OCI-LY1 (cell line): ENCODE data around the gene GNG10.

ENCODE experiments used
- H2AFZ ChIP-seq: fragments of 200-600 bp; sonication (generic), shearing (Covaris generic); 2 replicates; pipeline ENCODE4 v1.6.0; 2014; ENCODE audit warnings: antibody characterized with exemption, mild to moderate bottlenecking, low read length
- H3F3A ChIP-seq: fragments of 200-600 bp; sonication (generic), shearing (Covaris generic); 2 replicates; pipeline ENCODE4 v1.6.0; 2014; ENCODE audit warnings: mild to moderate bottlenecking, antibody characterized with exemption, low read length, moderate library complexity; ENCODE audit not compliant: insufficient read depth
- H3K27ac ChIP-seq: fragments of 200-600 bp; sonication (generic); 2 replicates; pipeline ENCODE4 v1.5.1; 2014; ENCODE audit warnings: low read length, mixed run types, mild to moderate bottlenecking, low read depth; ENCODE audit not compliant: poor library complexity, severe bottlenecking
- H3K27me3 ChIP-seq: fragments of 200-600 bp; sonication (generic); 2 replicates; pipeline ENCODE4 v1.6.0; 2014; ENCODE audit warnings: antibody characterized with exemption, mild to moderate bottlenecking, low read length, moderate library complexity; ENCODE audit not compliant: insufficient read depth
- H3K36me3 ChIP-seq: fragments of 200-600 bp; sonication (generic); 2 replicates; pipeline ENCODE4 v1.6.1; 2014; ENCODE audit warnings: mild to moderate bottlenecking, antibody characterized with exemption, low read length, moderate library complexity, mixed read lengths; ENCODE audit not compliant: insufficient read depth
- H3K4me1 ChIP-seq: fragments of 200-600 bp; sonication (generic); 2 replicates; pipeline ENCODE4 v1.5.1; 2014; ENCODE audit warnings: mild to moderate bottlenecking, low read length, moderate library complexity; ENCODE audit not compliant: insufficient read depth, severe bottlenecking
- H3K4me2 ChIP-seq: fragments of 200-600 bp; sonication (generic), shearing (Covaris generic); 2 replicates; pipeline ENCODE4 v1.6.1; 2014; ENCODE audit warnings: low read length
- H3K4me3 ChIP-seq: fragments of 200-600 bp; sonication (generic); 2 replicates; pipeline ENCODE4 v1.5.1; 2014; ENCODE audit warnings: low read length, low read depth, mild to moderate bottlenecking, mixed read lengths; ENCODE audit not compliant: poor library complexity, severe bottlenecking
- H3K79me2 ChIP-seq: fragments of 200-600 bp; shearing (Covaris generic); 2 replicates; pipeline ENCODE4 v1.6.1; 2016; ENCODE audit warnings: mixed run types, low read length, mixed read lengths; ENCODE audit not compliant: insufficient read depth
- H3K9ac ChIP-seq: fragments of 200-600 bp; sonication (generic), shearing (Covaris generic); 2 replicates; pipeline ENCODE4 v1.6.1; 2014; ENCODE audit warnings: mild to moderate bottlenecking, low read length, mixed read lengths
- H3K9me2 ChIP-seq: fragments of 200-600 bp; sonication (generic), shearing (Covaris generic); 2 replicates; pipeline ENCODE4 v1.6.1; 2014; ENCODE audit warnings: low read depth, mild to moderate bottlenecking, low read length, mixed read lengths
- H3K9me3 ChIP-seq: fragments of 200-600 bp; shearing (Covaris generic); 2 replicates; pipeline ENCODE4 v1.6.1; 2014; ENCODE audit warnings: low read length, mixed read lengths
- H4K20me1 ChIP-seq: fragments of 200-600 bp; sonication (generic), shearing (Covaris generic); 2 replicates; pipeline ENCODE4 v1.6.0; 2016; ENCODE audit warnings: mild to moderate bottlenecking, low read length; ENCODE audit not compliant: insufficient read depth
- CTCF ChIP-seq: fragments of 200-600 bp; sonication (generic), shearing (Covaris generic); IDR thresholded peaks from 2 replicates; pipeline ENCODE4 v1.5.1; 2017; ENCODE audit warnings: mild to moderate bottlenecking, antibody characterized with exemption, low read length, moderate library complexity, mixed read lengths
- EZH2 ChIP-seq: fragments of 200-600 bp; sonication (generic), shearing (Covaris generic); IDR thresholded peaks from 2 replicates; pipeline ENCODE4 v1.8.0; 2017; ENCODE audit warnings: borderline replicate concordance, mixed run types, mild to moderate bottlenecking, antibody characterized with exemption, low read length, moderate library complexity, mixed read lengths

GNG10 gene

GRCh38 chr9:111631214-111631971 is 30.0 kb upstream of the GNG10 start, which contains the start of gene DNAJC25:
Gene DNAJC25 (plus strand): TSS chr9:111631334. CDS start chr9:111631408, 74 bp downstream.
- Histone ChIP-seq H2AFZ (peak within 1 kb of the TSS; percentile 97), H3K79me2 (peaks cover 48% of the 10 kb centered on the region), H4K20me1 (no peaks in the 10 kb centered on the region), H3K9me3 (no peaks in the 10 kb centered on the region), H3K4me3 (peak within 1 kb of the TSS; percentile 90), H3K27me3 (no peaks in the 10 kb centered on the region), H3K36me3 (no peaks in the 10 kb centered on the region), H3K4me2 (peak within 1 kb of the TSS; percentile 92), H3F3A (no peaks in the 10 kb centered on the region), H3K27ac (peak within 1 kb of the TSS; percentile 37), H3K9me2 (no peaks in the 10 kb centered on the region), H3K9ac (peak within 1 kb of the TSS; percentile 89), H3K4me1 (peaks cover 29% of the 10 kb centered on the region)
- no peak for TF ChIP-seq EZH2

DNA sequence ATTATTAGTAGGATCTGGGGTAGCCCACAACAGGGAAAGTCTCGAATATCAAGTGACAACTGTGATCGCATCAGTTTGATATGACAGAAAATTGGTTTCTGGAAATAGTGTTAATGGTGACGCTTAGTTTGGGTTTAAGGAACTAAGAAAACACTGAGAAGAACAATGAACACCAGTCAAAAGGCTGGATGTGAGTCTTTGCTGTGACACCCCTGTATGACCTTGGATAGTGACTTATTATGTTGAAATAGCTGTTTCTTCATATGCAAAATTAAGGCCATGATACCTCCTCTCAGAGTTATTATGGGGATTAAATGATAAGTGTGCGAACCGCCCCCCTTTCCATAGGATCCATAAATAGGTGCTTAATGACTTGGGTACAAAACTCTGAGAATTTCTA is 29.3 kb upstream of the GNG10 start:
- peak overlapping the region; percentile 37 for H3K27ac ChIP-seq
- H3K27me3 ChIP-seq, result no peaks in the 10 kb centered on the region
- H4K20me1 ChIP-seq, result no peaks in the 10 kb centered on the region
- no peak for TF ChIP-seq EZH2
- TF ChIP-seq CTCF, result no peak
- H3K4me2 ChIP-seq, result peak overlapping the region; percentile 92
- peaks cover 29% of the 10 kb centered on the region for H3K4me1 ChIP-seq
- peak overlapping the region; percentile 90 for H3K4me3 ChIP-seq
- no peaks in the 10 kb centered on the region for H3K9me2 ChIP-seq
- H3K79me2 ChIP-seq, result peaks cover 54% of the 10 kb centered on the region
- no peak overlapping the region for H2AFZ ChIP-seq
- H3K36me3 ChIP-seq, result no peaks in the 10 kb centered on the region
- peak overlapping the region; percentile 89 for H3K9ac ChIP-seq
- no peaks in the 10 kb centered on the region for H3K9me3 ChIP-seq
- no peaks in the 10 kb centered on the region for H3F3A ChIP-seq

DNA sequence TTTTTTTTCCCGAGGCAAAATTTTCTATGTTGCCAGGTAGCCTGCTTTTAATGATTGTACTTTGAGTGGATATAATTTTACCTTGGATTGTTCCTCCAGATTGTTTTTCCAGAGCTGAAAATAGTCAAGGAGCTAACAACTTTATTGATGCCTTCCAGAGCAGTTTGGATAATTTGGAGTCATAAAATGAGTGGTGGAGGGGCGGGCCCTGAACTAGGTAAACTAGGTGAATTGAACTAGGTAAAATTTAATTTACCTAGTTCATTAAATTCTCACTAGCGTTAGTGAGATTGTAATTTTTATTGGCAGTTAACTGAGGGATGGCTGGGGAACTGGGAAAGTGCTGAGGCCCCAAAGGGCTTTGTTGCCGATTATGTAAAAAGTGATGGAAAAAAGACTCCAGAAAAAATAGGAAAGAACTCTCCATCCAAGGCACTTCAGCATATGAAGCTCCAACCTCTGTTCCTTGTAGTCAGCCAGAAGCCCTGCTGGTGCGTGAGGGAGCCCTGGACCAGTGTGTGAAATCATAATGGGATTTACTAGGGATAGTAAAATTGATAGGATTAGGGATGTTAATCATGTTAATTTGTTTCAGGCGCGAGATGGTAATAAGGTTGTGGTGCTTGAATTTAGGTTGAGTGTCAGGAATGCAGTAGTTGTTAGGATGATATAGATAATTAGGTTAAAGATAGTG is 28.6 kb upstream of the GNG10 start:
- Histone ChIP-seq H2AFZ (no peak overlapping the region), H3K4me1 (peaks cover 29% of the 10 kb centered on the region), H3K4me2 (peak overlapping the region; percentile 92), H3F3A (no peaks in the 10 kb centered on the region), H3K4me3 (peak overlapping the region; percentile 90), H4K20me1 (no peaks in the 10 kb centered on the region), H3K79me2 (peaks cover 59% of the 10 kb centered on the region), H3K9me2 (no peaks in the 10 kb centered on the region), H3K9ac (peak overlapping the region; percentile 89), H3K36me3 (no peaks in the 10 kb centered on the region), H3K27ac (no peak overlapping the region), H3K27me3 (no peaks in the 10 kb centered on the region), H3K9me3 (no peaks in the 10 kb centered on the region)
- TF ChIP-seq EZH2, result no peak
- TF ChIP-seq CTCF, result no peak
